HG03571 (cell line): Measurements from ENCODE around the gene UTP11.

Experiments used
- ATAC-seq: cut with Tn5 transposase; IDR thresholded peaks from one replicate; pipeline ENCODE4 v1.9.1; 2021; ENCODE audit not compliant: unreplicated experiment

The UTP11 gene

DNA sequence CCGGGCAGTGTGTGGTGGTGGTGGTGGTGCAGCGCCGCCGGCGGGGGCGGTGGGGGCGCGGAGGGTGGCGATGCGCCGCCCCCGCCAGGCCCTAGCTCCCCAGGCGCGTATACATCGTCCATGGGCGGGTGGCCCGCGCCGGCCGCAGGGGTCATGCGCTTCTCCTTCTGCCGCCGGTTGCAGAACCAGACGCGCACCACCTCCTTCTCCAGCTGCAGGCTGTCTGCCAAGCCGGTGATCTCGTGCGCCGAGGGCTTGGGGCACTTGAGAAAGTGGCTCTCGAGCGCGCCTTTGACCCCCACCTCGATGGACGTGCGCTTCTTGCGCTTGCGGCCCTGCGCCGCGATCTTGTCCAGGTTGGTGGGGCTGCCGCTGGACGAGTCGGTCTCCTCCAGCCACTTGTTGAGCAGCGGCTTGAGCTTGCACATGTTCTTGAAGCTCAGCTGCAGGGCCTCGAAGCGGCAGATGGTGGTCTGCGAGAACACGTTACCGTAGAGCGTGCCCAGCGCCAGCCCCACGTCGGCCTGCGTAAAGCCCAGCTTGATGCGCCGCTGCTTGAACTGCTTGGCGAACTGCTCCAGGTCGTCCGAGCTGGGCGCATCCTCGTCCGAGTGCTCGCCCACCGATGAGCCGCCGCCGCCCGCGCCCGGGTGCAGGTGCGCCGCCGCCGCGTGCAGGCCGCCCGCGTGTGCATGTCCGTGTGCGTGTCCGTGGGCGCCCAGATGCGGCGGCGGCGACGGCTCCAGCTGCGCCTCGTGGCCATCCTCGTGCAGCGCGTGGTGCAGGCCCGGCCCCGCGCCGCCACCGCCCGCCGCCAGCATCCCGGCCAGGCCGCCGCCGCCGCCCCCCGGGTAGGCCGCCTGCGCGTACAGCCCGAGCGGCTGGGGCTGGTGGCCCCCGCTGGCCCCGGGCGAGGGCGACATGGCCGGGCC lies 33.1 kb downstream of the UTP11 start:
- ATAC-seq = no peak

- ATAC-seq = peak; percentile 3
These were observed 33.9 kb downstream of the UTP11 start, which contains the start of gene POU3F1 for GRCh38 chr1:38046333-38046883. Gene POU3F1, minus strand, starts transcription at chr1:38046793. Its CDS starts 50 bp downstream, at chr1:38046743.

- peak; percentile 56 for ATAC-seq
These were observed 34.5 kb downstream of the UTP11 start for GRCh38 chr1:38046884-38047602.

GRCh38 chr1:38047603-38048141 lies 35.1 kb downstream of the UTP11 start:
- no peak for ATAC-seq

DNA sequence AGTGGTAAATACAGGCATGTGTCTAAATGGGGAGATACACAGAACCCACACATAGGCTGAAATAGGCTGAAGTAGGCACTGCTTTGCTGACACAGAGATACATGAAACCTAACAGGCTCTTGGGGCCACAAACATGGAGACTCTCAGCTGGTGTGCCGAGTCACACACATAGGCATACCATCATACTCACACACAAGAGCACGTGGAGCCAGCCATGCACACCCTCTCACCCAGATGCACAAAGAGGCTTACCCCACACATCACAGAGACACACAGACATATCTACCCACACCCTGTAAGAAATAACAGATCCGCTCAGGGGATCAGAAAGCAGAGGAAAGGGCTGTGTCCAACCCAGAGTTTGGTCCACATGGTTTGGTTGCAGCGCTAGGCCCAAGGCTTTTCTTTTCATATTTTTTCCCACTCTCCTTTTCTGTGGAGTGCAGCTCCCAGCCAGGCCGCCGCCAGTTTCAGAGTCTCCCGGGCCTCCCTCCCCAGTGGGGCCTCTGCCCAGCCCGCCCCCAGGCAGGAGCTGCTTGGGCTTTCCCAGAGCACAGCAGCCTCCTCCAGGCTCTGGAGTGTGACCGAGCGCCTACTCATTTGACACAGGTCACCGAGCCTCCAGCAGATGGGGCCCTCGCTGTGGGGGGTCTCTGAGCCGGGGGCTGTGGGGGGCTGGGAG lies 38.0 kb downstream of the UTP11 start:
- ATAC-seq = no peak

DNA sequence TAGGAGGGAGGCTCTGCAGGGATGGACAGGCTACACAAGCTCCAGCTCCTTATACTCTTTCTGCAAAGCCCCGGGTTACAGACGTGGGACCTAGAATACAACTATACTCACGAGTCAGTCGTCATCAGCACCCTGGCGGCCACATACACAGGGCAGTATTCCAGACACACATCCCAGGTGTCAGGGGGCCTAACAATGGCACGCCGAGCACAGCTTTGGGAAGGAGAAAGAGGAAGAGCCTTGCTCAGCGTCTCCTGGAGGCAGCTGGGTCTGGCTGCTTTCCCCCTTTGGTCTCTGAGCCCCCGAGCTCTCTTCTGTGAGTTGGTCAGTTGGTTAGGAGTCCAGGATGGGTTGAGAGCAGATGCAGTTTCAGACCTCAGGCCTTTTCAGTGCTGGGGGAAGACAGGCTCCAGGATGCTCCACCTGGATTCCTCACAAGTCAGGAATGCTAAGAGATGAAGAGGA lies 38.6 kb downstream of the UTP11 start:
- ATAC-seq = no peak

- ATAC-seq = peak; percentile 53
These were observed 40.3 kb downstream of the UTP11 start for GRCh38 chr1:38052750-38053415.

- no peak for ATAC-seq
These were observed 41.0 kb downstream of the UTP11 start for GRCh38 chr1:38053416-38054091.

DNA sequence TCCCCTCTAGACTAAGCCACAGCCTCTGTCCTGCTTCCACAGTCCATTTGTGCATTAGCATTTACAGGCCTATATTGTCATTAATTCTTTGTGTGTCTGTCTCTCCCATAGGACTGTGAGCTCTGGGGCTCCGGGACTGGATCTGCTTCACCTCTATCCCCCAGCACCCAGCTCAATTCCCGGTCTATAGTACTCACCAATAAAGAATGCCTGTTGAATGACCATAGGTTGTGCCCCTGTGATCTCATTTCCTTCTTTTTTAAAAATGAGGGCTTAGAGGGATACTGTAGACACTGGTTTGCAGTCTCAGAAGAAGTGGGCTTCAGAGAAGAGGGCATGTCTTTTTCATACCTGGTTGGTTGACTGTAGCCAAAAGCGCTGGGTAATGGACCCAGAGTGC lies 42.9 kb downstream of the UTP11 start:
- ATAC-seq = no peak

- no peak for ATAC-seq
These were observed 43.4 kb downstream of the UTP11 start for GRCh38 chr1:38055965-38056364.

- ATAC-seq = no peak
These were observed 47.2 kb downstream of the UTP11 start for GRCh38 chr1:38059635-38060250.

- no peak for ATAC-seq
These were observed 48.0 kb downstream of the UTP11 start for GRCh38 chr1:38060498-38060897.

DNA sequence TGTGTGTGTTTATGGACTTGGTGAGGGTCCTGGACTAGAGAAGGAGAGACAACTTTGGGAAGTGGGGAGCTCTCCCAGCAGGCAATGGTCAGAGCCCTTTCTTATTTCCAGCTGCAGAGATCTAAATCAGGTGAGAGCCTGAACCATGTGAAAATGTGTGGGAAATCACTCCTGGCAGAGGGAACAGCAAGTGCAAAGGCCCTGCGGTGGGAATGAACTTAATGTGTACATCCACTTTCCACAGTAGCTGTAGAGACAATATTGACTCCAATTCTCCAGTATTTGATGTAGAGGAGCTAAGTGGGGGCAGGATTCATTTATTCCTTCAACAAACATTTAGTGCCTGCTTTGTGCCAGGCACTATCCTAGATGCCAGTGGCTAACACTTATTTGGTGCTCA lies 48.8 kb downstream of the UTP11 start:
- no peak for ATAC-seq

DNA sequence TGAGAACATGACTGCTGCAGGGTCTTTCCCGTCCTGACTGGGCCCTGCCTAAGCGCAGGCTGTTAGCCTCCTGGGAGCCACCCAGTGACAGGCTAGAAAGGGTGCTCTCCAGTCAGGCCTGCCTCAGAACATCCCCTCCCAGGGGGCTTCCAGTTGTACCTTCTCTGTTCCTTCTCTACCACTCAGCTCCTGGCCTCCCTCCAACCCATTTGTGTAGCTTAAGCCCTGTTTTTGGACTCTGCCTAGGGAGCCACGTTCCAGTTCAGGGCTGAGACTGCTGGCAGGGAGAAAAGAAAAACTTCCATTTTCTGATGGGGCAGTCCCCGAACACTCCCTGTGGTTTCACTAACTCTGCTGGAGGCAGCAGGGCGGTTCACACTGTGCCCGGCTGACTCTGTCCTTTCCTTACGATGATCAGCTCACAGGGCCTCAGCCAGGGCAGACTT lies 49.4 kb downstream of the UTP11 start:
- peak; percentile 60 for ATAC-seq

DNA sequence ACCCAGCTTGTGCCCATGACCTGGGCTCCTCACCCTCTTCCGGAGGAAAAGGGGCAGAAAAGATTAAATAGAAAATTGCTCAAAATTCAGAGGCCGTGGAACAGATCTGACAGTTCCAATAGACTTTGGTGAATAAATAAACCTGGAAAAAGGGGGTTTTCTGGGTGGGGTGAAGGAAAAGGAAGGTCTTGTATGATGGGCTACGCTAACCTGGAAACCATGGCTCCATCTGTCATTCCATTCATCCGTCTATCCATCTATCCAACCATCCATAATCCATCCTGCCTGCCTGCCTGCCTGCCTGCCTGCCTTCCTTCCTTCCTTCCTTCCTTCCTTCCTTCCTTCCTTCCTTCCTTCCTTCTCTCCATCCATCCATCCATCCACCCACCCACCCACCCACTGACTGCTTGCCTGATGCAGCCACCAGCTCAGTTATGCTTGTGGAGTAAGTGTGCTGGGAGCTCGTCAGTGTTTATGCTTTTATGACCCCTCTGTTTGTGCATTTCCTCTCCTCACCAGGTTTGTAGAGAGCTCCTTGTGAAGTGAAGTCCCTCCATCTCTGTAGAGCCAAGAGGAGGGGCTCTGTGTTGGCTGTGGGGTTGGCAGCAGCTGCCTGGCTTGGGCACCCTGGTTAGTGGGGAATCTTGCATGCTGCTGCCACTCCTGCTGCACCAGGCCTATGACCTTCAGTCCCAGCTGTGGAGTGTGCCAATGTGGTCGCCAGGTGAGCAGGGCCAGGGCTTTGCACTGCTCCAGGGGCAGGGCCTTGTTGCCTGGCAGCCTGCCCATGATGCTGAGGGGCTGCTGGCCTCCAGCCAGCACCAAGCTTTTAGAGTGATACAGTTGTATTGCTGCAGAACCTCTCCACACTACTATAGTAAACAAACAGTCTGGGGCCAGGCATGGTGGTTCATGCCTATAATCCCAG lies 50.1 kb downstream of the UTP11 start:
- no peak for ATAC-seq

DNA sequence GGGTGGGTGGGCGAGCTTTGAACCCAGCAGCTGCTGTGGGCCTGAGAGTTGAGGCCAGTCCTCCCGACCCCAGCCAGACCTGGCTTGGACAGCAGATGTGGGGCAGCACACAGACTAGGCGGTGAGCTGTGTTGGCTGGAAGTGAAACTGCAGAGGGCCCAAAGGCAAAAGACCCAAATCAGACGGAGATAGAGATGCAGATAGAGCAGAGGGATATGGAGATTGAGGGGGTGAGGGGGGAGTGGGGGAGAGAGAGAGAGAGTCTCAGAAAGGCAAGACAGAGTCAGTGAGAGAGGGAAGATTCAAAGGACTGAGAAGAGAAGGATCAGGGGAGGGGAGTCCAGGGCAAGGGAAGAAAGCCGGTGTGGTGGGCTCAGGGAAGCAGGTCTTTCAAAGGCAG lies 51.1 kb downstream of the UTP11 start:
- no peak for ATAC-seq

DNA sequence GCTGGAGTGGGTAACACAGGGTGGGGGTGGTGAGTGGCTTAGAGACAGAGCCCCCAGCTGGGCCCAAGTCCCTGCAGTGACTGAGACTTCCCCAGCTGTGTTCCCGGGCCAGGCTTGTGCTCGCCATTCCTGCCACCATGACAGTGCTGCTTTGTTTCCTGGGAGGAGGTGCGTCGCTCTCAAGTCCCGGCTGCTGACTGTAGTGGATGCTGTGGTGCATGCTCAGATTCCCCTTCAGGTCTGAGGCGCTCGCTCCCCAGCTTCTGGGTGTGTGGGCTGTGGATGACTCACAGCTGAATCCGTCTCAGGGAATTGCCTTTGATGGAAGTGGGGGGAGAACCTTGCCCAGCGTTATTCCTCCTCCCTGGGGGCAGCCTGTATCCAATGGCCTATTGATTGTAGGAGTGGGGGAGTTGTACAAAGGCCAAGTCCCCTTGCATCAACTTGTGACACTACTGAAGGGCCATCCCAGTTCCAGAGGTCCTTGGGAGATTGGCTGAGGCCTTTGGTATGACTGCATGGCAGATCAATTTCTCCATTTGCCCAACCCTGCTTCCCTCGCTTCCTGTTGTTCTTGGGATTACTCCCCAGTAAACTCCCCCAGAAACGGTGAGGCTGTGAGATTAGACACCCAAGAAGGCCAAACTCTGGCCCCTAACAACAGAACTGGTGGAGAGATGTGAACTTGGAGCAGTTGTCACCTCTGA lies 51.8 kb downstream of the UTP11 start:
- no peak for ATAC-seq
